Measurements from ENCODE around the gene TMPRSS3.

TMPRSS3 gene

DNA sequence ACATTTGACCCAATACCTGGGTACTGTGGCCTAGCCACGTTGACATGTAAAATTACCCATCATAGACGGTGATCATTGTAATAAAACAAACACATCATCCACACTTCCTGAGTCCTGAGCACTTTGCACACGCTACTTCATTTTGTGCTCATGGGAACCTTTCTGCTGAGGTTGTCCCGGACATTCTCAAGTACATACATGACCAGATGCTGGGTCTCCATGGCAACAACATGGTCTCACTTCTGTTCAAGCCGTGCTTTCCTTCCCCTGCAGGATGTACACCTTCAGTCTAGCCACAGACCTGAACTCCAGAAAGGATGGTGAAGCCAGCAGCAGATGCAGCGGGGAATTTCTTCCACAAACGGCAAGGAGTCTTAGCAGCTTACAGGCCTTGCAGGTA lies 30.6 kb upstream of the TMPRSS3 start:
- no peaks in the 10 kb centered on the region for H3K36me3 ChIP-seq
- DNase-seq: no peak
- H3K9me3 ChIP-seq (ENCODE audit: severe bottlenecking): no peaks in the 10 kb centered on the region
- H3K4me3 ChIP-seq (ENCODE audit: low read depth, low read length): no peak overlapping the region
- TF ChIP-seq, protein P1, sequence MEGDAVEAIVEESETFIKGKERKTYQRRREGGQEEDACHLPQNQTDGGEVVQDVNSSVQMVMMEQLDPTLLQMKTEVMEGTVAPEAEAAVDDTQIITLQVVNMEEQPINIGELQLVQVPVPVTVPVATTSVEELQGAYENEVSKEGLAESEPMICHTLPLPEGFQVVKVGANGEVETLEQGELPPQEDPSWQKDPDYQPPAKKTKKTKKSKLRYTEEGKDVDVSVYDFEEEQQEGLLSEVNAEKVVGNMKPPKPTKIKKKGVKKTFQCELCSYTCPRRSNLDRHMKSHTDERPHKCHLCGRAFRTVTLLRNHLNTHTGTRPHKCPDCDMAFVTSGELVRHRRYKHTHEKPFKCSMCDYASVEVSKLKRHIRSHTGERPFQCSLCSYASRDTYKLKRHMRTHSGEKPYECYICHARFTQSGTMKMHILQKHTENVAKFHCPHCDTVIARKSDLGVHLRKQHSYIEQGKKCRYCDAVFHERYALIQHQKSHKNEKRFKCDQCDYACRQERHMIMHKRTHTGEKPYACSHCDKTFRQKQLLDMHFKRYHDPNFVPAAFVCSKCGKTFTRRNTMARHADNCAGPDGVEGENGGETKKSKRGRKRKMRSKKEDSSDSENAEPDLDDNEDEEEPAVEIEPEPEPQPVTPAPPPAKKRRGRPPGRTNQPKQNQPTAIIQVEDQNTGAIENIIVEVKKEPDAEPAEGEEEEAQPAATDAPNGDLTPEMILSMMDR (IDR thresholded peaks at IDR 0.05; ENCODE audit: low read depth, low read length): no peak
- no peaks in the 10 kb centered on the region for H3K27me3 ChIP-seq (ENCODE audit: insufficient read depth, low read depth, severe bottlenecking)
- H3K27ac ChIP-seq: no peak overlapping the region

DNA sequence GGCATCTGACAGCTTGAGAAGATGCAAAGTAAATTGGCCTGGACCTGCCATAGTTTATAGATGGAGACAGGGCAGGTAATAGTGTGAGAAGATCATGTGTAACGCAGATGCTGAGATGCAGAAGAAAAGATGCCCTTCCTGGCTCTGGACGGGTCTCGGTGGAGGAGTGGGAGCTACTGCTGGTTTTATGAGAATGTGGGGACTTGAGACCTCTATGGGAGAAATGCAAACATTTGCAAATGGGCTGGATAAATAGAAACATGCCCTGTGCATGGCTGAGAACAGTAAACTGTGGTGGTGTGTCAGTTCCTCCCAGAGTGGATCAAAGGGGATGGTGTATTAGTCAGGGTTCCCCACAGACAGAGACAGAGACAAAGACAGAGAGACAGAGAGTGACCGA lies 29.7 kb upstream of the TMPRSS3 start:
- TF ChIP-seq, protein P1 (IDR thresholded peaks at IDR 0.05; ENCODE audit: low read depth, low read length): no peak
- H3K27ac ChIP-seq: no peak overlapping the region
- H3K27me3 ChIP-seq (ENCODE audit: insufficient read depth, low read depth, severe bottlenecking): no peaks in the 10 kb centered on the region
- no peak for DNase-seq
- H3K36me3 ChIP-seq: no peaks in the 10 kb centered on the region
- no peaks in the 10 kb centered on the region for H3K9me3 ChIP-seq (ENCODE audit: severe bottlenecking)
- no peak overlapping the region for H3K4me3 ChIP-seq (ENCODE audit: low read depth, low read length)

DNA sequence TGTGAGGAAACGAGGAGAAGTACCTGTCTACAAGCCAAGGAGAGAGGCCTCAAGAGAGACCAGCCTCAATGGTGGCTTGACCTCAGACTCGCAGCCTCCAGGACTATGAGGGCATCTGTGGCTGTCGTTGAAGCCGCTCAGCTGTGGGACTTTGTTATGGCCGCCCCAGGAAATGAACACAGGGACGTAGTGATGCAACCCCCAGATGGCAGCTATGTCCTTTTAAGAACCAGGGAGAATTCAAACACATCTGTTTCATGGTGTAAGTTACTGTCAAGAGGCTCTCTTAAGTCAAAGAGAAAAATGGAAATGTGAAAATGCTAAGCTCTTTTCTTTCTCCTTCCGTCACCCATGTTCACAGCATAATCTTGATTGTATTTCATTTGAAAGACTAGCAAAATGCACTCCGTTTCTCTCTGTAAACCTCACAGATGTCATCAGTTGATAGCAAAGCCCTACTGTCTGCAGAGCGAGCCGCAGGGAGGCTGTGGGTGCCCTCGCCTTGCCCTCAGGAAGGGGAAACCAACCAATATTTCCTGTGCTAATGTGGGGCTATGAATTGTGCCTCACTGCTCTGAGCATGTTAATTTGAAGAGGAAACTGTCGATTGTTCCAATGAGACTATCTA lies 29.2 kb upstream of the TMPRSS3 start:
- Histone ChIP-seq H3K9me3 (ENCODE audit: severe bottlenecking) (no peaks in the 10 kb centered on the region), H3K4me3 (ENCODE audit: low read depth, low read length) (no peak overlapping the region), H3K27ac (no peak overlapping the region), H3K36me3 (no peaks in the 10 kb centered on the region), H3K27me3 (ENCODE audit: insufficient read depth, low read depth, severe bottlenecking) (no peaks in the 10 kb centered on the region)
- TF ChIP-seq, protein P1 (IDR thresholded peaks at IDR 0.05; ENCODE audit: low read depth, low read length): no peak
- DNase-seq: no peak

DNA sequence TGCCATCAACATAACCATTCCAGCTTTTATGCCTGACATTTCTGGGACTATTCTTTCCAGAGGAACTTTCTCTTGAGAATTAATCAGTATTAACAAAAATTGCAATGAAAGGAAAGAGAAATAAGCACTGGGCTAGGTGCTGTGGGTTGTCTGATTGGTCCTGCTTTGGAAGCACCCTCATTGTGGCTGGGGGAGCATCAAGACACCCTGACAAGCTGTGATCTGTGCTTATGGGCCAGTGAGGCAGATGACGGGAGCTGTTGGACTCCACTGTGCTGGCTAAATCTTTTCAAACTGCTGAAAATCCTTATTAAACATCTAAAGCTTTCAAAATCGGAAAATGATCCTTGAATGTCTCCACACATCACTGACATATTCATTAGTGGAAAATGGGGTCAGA lies 27.8 kb upstream of the TMPRSS3 start:
- no peaks in the 10 kb centered on the region for H3K9me3 ChIP-seq (ENCODE audit: severe bottlenecking)
- no peak for DNase-seq
- H3K36me3 ChIP-seq: no peaks in the 10 kb centered on the region
- H3K27me3 ChIP-seq (ENCODE audit: insufficient read depth, low read depth, severe bottlenecking): no peaks in the 10 kb centered on the region
- no peak overlapping the region for H3K4me3 ChIP-seq (ENCODE audit: low read depth, low read length)
- no peak overlapping the region for H3K27ac ChIP-seq
- TF ChIP-seq, protein P1 (IDR thresholded peaks at IDR 0.05; ENCODE audit: low read depth, low read length): no peak

DNA sequence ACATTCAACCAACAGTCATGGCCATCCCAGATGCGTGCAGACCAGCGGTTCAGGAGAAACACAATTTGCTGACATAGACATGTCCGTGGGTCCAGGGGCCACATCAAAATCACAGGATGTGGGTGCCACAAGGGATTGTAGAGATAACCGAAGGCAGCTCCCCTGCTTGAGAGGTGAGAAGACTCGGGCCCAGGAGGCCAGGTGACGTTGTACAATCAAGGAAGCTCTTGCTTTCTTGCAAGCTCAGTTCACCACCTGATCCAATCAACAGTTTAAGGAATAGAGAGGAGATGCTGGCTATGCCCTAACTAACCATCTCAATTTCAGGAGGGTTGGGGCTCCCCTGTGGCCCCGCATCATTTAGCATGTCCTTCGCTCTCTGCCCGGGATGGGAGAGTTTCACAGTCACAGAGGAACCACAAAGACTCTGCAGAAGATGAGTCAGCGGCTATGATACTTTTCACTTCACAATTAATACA lies 27.4 kb upstream of the TMPRSS3 start:
- Histone ChIP-seq H3K27ac (no peak overlapping the region), H3K9me3 (ENCODE audit: severe bottlenecking) (no peaks in the 10 kb centered on the region), H3K36me3 (no peaks in the 10 kb centered on the region), H3K27me3 (ENCODE audit: insufficient read depth, low read depth, severe bottlenecking) (no peaks in the 10 kb centered on the region), H3K4me3 (ENCODE audit: low read depth, low read length) (no peak overlapping the region)
- TF ChIP-seq, protein P1 (IDR thresholded peaks at IDR 0.05; ENCODE audit: low read depth, low read length): no peak
- no peak for DNase-seq

Measured in WERI-Rb-1 (cell line).